Ascending aorta (tissue), 2 donors: ENCODE measurements around the gene VWC2. TPM values are rescaled to one million over a fixed set of nuclear protein-coding genes. Genes with fewer than 3 reads are reported as not detected.

Experiments used
- DNase-seq, 2 donors: peaks; one replicate each; pipeline ENCODE4 v3.0.0-alpha.2; 2019; ENCODE audit warnings: low spot score in 2 of 2
- H3K27ac ChIP-seq, 2 donors: fragments of 200-600 bp; sonication (generic); one replicate each; pipeline ENCODE4 v1.5.1; 2016 to 2017; ENCODE audit warnings: mild to moderate bottlenecking in 1 of 2
- H3K27me3 ChIP-seq: fragments of 200-600 bp; sonication (generic); one replicate; pipeline ENCODE4 v1.5.1; 2017
- H3K36me3 ChIP-seq, 2 donors: fragments of 200-600 bp; sonication (generic); one replicate each; pipeline ENCODE4 v1.5.1; 2016
- H3K4me1 ChIP-seq, 2 donors: fragments of 200-600 bp; sonication (generic); one replicate each; pipeline ENCODE4 v1.5.1; 2016 to 2017; ENCODE audit warnings: mild to moderate bottlenecking in 1 of 2
- H3K4me3 ChIP-seq, 2 donors: fragments of 200-600 bp; sonication (generic); one replicate each; pipeline ENCODE4 v1.5.1; 2016 to 2017; ENCODE audit warnings: mild to moderate bottlenecking in 1 of 2
- H3K9me3 ChIP-seq, 2 donors: fragments of 200-600 bp; sonication (generic); one replicate each; pipeline ENCODE4 v1.5.1; 2016
- CTCF ChIP-seq, 3 experiments: fragments of 200-600 bp in 2 of 3; fragments of 450-650 bp in 1 of 3; sonication (generic) in 2 of 3; IDR thresholded peaks; one replicate each; pipeline ENCODE4 v1.5.1; 2016 to 2019; ENCODE audit warnings: antibody characterized with exemption in 3 of 3, mild to moderate bottlenecking in 1 of 3, moderate library complexity in 1 of 3
- intact Hi-C: fragments of 100-400 bp; cut with DNase I; formaldehyde crosslinking; loops from one replicate; pipeline ENCODE4 v1.15.1; 2023
- total RNA-seq: library from RNA; depleted of rRNA; stranded (reverse); fragments of >200 nt; gene quantifications from one replicate; pipeline ENCODE4 v1.1.0, GENCODE V29; 2016

Gene VWC2
- total RNA-seq, 1 donor from 2014 or later, result not detected

GRCh38 chr7:49885593-49886285 is 112.3 kb downstream of the VWC2 start:
- no peak overlapping the region for H3K4me3 ChIP-seq
- DNase-seq, result no peak
- H3K4me1 ChIP-seq, result no peaks in the 10 kb centered on the region
- intact Hi-C loops, result no loop called here
- no peak overlapping the region for H3K27ac ChIP-seq
- no peak for TF ChIP-seq CTCF (IDR thresholded peaks at IDR 0.05)
- no peaks in the 10 kb centered on the region for H3K9me3 ChIP-seq
- H3K27me3 ChIP-seq, result no peaks in the 10 kb centered on the region
- H3K36me3 ChIP-seq, result no peaks in the 10 kb centered on the region

- no peak overlapping the region for H3K27ac ChIP-seq
- no peaks in the 10 kb centered on the region for H3K36me3 ChIP-seq
- no peaks in the 10 kb centered on the region for H3K9me3 ChIP-seq
- H3K27me3 ChIP-seq, result no peaks in the 10 kb centered on the region
- no peaks in the 10 kb centered on the region for H3K4me1 ChIP-seq
- H3K4me3 ChIP-seq, result no peak overlapping the region
- no peak for DNase-seq
- intact Hi-C loops, result no loop called here
- TF ChIP-seq CTCF (IDR thresholded peaks at IDR 0.05), result no peak
Measured at GRCh38 chr7:49892481-49892880, 119.0 kb downstream of the VWC2 start.

GRCh38 chr7:49893131-49893530 is 119.7 kb downstream of the VWC2 start:
- Histone ChIP-seq H3K4me3 (no peak overlapping the region), H3K27ac (no peak overlapping the region), H3K36me3 (no peaks in the 10 kb centered on the region), H3K9me3 (no peaks in the 10 kb centered on the region), H3K27me3 (no peaks in the 10 kb centered on the region), H3K4me1 (no peaks in the 10 kb centered on the region)
- intact Hi-C loops, result no loop called here
- DNase-seq, result no peak
- no peak for TF ChIP-seq CTCF (IDR thresholded peaks at IDR 0.05)

GRCh38 chr7:49894543-49894942 is 121.1 kb downstream of the VWC2 start:
- H3K27ac ChIP-seq, result no peak overlapping the region
- no peak for DNase-seq
- no peaks in the 10 kb centered on the region for H3K36me3 ChIP-seq
- no peak for TF ChIP-seq CTCF (IDR thresholded peaks at IDR 0.05)
- no peaks in the 10 kb centered on the region for H3K9me3 ChIP-seq
- intact Hi-C loops, result no loop called here
- H3K27me3 ChIP-seq, result no peaks in the 10 kb centered on the region
- H3K4me3 ChIP-seq, result no peak overlapping the region
- H3K4me1 ChIP-seq, result no peaks in the 10 kb centered on the region

GRCh38 chr7:49911909-49912308 is 138.5 kb downstream of the VWC2 start:
- H3K4me3 ChIP-seq, result no peak overlapping the region
- intact Hi-C loops, result no loop called here
- no peak for DNase-seq
- no peaks in the 10 kb centered on the region for H3K36me3 ChIP-seq
- H3K9me3 ChIP-seq, result no peaks in the 10 kb centered on the region
- no peak overlapping the region for H3K27ac ChIP-seq
- no peaks in the 10 kb centered on the region for H3K4me1 ChIP-seq
- no peak for TF ChIP-seq CTCF (IDR thresholded peaks at IDR 0.05)
- H3K27me3 ChIP-seq, result no peaks in the 10 kb centered on the region

- H3K4me1 ChIP-seq, result no peaks in the 10 kb centered on the region
- intact Hi-C loops, result no loop called here
- TF ChIP-seq CTCF (IDR thresholded peaks at IDR 0.05), result no peak
Measured at GRCh38 chr7:49926720-49927119, 153.3 kb downstream of the VWC2 start.

More at GRCh38 chr7:49926720-49927119, 153.3 kb downstream of the VWC2 start:
- no peaks in the 10 kb centered on the region for H3K27me3 ChIP-seq
- H3K9me3 ChIP-seq, result no peaks in the 10 kb centered on the region
- no peak overlapping the region for H3K4me3 ChIP-seq
- no peak for DNase-seq
- no peaks in the 10 kb centered on the region for H3K36me3 ChIP-seq
- no peak overlapping the region for H3K27ac ChIP-seq
